ENCODE measurements around the gene PIBF1.

The PIBF1 gene, protein sequence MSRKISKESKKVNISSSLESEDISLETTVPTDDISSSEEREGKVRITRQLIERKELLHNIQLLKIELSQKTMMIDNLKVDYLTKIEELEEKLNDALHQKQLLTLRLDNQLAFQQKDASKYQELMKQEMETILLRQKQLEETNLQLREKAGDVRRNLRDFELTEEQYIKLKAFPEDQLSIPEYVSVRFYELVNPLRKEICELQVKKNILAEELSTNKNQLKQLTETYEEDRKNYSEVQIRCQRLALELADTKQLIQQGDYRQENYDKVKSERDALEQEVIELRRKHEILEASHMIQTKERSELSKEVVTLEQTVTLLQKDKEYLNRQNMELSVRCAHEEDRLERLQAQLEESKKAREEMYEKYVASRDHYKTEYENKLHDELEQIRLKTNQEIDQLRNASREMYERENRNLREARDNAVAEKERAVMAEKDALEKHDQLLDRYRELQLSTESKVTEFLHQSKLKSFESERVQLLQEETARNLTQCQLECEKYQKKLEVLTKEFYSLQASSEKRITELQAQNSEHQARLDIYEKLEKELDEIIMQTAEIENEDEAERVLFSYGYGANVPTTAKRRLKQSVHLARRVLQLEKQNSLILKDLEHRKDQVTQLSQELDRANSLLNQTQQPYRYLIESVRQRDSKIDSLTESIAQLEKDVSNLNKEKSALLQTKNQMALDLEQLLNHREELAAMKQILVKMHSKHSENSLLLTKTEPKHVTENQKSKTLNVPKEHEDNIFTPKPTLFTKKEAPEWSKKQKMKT

DNA sequence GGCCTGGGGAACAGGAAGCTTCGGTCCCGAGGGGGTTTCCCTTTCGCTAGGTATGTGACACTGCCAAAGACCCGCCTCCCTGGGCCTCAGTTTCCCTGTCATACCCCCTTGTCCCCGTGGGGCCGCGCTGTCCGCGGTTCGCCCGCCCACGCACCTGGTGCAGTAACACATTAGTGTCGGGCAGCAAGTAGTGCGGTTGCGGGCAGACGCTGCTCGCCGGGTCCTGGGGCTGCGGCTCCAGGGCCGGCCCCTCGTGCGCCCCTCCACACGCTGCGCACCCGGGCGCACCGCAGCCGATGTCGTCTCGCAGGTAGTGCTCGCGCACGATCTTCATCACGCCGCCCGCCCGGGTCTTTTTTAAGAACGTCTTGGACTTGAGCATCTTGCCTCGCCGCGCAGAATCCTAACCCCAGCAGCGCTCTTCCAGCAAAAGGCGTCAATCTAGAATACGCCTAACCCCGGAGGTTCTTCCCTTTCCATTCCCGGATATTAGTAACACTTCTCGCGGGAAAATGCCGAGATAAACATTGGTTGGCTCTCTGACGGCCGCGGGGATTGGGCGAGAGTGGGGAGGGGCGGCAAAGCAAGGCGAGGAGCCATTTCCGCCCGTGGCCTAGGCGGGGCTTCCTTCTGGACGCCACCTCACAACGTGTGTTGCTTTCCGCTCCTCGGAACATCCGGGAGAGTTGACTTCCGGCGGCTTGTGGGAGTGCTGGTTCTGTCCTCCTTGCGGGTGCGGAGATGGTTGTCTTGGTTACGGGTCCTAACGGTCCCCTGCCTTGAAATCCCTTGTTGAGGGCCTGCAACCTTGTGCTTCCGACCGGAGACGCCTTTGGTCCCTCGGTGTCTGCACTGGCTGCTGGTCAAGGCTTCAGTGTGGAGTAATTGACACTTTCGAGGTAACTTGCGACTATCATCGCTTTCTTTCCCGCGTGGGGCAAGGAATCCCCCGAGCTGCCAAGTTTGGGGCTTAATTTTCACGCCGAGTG, at the start of gene PIBF1, which contains the start of gene DIS3:
Gene PIBF1 (plus strand): TSS at position 683 of the 989 bp plus-strand sequence. CDS start 1,337 bp downstream, outside the sequence.
Gene DIS3 (minus strand): TSS at position 450 of the 989 bp plus-strand sequence. CDS start 68 bp downstream, at position 382.
- peaks cover 9 to 18% of the 10 kb centered on the region in 2 donors for H3K36me3 ChIP-seq (ENCODE audit: control insufficient read depth in 2 of 2, insufficient read depth in 2 of 2, low read length in 2 of 2)
- H3K4me3 ChIP-seq (ENCODE audit: low read length in 2 of 2), result peak within 1 kb of the TSS; percentile 99
- H3K4me1 ChIP-seq (ENCODE audit: control insufficient read depth, insufficient read depth, low read length), result peaks cover 22% of the 10 kb centered on the region
- no peaks in the 10 kb centered on the region for H3K27me3 ChIP-seq (ENCODE audit: control insufficient read depth in 1 of 2, insufficient read depth in 2 of 2, low read length in 2 of 2)
- H3K9me3 ChIP-seq (ENCODE audit: control insufficient read depth in 2 of 2, low read length in 2 of 2), result no peaks in the 10 kb centered on the region
- peak within 1 kb of the TSS; percentile 90 to 97 for H3K9ac ChIP-seq (ENCODE audit: low read length in 2 of 2)
- H3K27ac ChIP-seq (ENCODE audit: low read length), result peak within 1 kb of the TSS; percentile 76

DNA sequence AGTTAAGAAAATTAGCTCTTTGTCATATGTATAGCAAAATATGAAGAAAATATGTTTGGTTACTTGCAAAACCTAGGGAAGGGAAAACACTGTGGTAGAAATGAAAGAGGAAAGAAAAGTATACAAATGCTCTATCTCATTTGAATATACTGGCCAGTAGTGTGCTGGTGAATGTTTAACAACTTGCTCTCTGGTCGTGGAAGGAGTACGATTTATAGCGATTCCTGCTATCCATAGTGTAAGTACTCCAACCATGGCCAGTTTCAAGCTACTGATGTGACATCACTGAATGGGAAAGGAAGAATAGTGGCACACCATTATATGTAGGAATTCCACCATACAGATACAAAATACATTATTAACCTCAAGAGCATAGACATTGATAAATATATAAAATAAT, 44.9 kb upstream of the PIBF1 start:
- H3K4me1 ChIP-seq (ENCODE audit: control insufficient read depth, insufficient read depth, low read length), result no peaks in the 10 kb centered on the region
- no peak overlapping the region for H3K9ac ChIP-seq (ENCODE audit: low read length in 2 of 2)
- H3K27me3 ChIP-seq (ENCODE audit: control insufficient read depth in 1 of 2, insufficient read depth in 2 of 2, low read length in 2 of 2), result no peaks in the 10 kb centered on the region
- H3K9me3 ChIP-seq (ENCODE audit: control insufficient read depth in 2 of 2, low read length in 2 of 2), result no peaks in the 10 kb centered on the region
- H3K36me3 ChIP-seq (ENCODE audit: control insufficient read depth in 2 of 2, insufficient read depth in 2 of 2, low read length in 2 of 2), result no peaks in the 10 kb centered on the region
- no peak overlapping the region for H3K27ac ChIP-seq (ENCODE audit: low read length)
- H3K4me3 ChIP-seq (ENCODE audit: low read length in 2 of 2), result no peak overlapping the region

DNA sequence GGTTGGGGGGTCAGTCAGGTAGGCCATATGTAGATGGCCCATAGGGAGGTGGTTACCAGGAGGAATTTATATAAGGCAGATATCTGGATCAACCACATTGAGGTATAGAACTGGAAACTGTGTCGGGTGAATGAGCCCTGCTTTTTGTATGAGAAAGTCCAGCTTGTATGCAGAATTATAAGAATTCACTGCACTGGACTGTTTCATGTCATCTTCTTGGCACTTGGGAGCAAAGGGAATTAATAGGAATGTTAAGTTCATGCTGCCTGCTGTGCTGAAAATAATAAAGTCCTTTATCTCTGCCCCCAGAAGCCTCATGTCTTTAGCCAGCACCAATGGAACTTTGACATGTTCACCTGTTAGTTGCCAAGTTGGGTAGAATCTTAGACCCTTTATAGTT, 41.9 kb upstream of the PIBF1 start:
- Histone ChIP-seq H3K27me3 (ENCODE audit: control insufficient read depth in 1 of 2, insufficient read depth in 2 of 2, low read length in 2 of 2) (no peaks in the 10 kb centered on the region), H3K36me3 (ENCODE audit: control insufficient read depth in 2 of 2, insufficient read depth in 2 of 2, low read length in 2 of 2) (peaks cover 0 to 2% of the 10 kb centered on the region in 2 donors), H3K27ac (ENCODE audit: low read length) (no peak overlapping the region)

DNA sequence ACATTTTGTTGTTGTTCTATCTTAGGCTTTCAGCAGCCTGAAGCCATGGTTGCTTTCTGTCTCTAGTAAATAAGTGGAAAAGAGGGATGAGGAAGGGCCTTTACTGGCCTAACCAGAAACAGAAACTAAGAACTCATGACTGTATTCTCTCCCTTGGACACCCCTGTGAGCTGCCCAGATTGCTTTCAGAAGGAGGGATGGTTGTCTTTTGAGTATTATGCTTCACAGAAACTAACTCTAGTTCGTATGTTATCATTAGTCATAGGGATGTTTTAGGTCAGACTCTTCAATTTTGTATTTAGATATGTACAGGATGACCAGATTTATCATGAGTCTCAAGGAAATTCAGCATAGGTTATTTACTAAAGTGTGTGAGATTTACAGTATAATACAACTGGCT, 36.7 kb upstream of the PIBF1 start:
- peaks cover 4 to 7% of the 10 kb centered on the region in 2 donors for H3K36me3 ChIP-seq (ENCODE audit: control insufficient read depth in 2 of 2, insufficient read depth in 2 of 2, low read length in 2 of 2)
- H3K9ac ChIP-seq (ENCODE audit: low read length in 2 of 2), result no peak overlapping the region
- no peaks in the 10 kb centered on the region for H3K27me3 ChIP-seq (ENCODE audit: control insufficient read depth in 1 of 2, insufficient read depth in 2 of 2, low read length in 2 of 2)
- H3K4me3 ChIP-seq (ENCODE audit: low read length in 2 of 2), result no peak overlapping the region
- no peaks in the 10 kb centered on the region for H3K9me3 ChIP-seq (ENCODE audit: control insufficient read depth in 2 of 2, low read length in 2 of 2)
- no peak overlapping the region for H3K27ac ChIP-seq (ENCODE audit: low read length)
- H3K4me1 ChIP-seq (ENCODE audit: control insufficient read depth, insufficient read depth, low read length), result no peaks in the 10 kb centered on the region

More for the DNA sequence above, 41.9 kb upstream of the PIBF1 start:
- Histone ChIP-seq H3K4me1 (ENCODE audit: control insufficient read depth, insufficient read depth, low read length) (no peaks in the 10 kb centered on the region), H3K9me3 (ENCODE audit: control insufficient read depth in 2 of 2, low read length in 2 of 2) (no peaks in the 10 kb centered on the region), H3K9ac (ENCODE audit: low read length in 2 of 2) (no peak overlapping the region), H3K4me3 (ENCODE audit: low read length in 2 of 2) (no peak overlapping the region)

DNA sequence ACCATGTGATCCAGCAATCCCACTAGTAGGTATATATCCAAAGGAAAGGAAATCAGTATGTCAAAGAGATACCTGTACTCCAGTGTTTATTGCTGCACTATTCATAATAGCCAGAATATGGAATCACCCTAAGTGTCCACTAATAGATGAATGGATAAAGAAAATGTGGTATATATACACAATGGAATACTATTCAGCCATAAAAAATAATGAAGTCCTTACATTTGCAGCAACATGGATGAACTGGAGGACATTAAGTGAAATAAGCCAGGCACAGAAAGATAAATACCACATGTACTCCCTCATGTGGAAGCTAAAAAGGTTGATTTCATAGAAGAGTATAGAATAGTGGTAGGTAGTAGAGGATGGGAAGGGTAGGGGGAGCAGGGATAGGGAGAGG, 30.7 kb upstream of the PIBF1 start:
- Histone ChIP-seq H3K4me1 (ENCODE audit: control insufficient read depth, insufficient read depth, low read length) (no peaks in the 10 kb centered on the region), H3K36me3 (ENCODE audit: control insufficient read depth in 2 of 2, insufficient read depth in 2 of 2, low read length in 2 of 2) (peaks cover 7 to 14% of the 10 kb centered on the region in 2 donors)

DNA sequence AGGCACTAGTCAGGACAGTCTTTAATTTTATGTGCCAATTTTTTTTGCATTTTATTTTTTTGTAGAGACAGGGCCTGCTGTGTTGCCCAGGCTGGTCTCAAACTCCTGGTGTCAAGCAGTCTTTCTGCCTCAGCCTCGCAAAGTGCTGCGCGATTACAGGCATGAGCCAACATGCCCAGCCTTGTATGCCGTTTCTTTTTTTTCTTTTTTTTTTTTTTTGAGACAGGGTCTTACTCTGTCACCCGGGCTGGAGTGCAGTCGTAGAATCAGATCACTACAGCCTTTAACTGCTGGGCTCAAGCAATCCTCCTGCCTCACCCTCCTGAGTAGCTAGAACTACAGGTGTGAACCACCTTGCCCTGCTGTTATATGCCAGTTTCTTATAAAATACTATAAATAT, 27.8 kb upstream of the PIBF1 start:
- no peaks in the 10 kb centered on the region for H3K9me3 ChIP-seq (ENCODE audit: control insufficient read depth in 2 of 2, low read length in 2 of 2)
- no peaks in the 10 kb centered on the region for H3K4me1 ChIP-seq (ENCODE audit: control insufficient read depth, insufficient read depth, low read length)
- H3K9ac ChIP-seq (ENCODE audit: low read length in 2 of 2), result no peak overlapping the region
- H3K4me3 ChIP-seq (ENCODE audit: low read length in 2 of 2), result no peak overlapping the region
- H3K27ac ChIP-seq (ENCODE audit: low read length), result no peak overlapping the region
- H3K27me3 ChIP-seq (ENCODE audit: control insufficient read depth in 1 of 2, insufficient read depth in 2 of 2, low read length in 2 of 2), result no peaks in the 10 kb centered on the region
- peaks cover 11 to 22% of the 10 kb centered on the region in 2 donors for H3K36me3 ChIP-seq (ENCODE audit: control insufficient read depth in 2 of 2, insufficient read depth in 2 of 2, low read length in 2 of 2)

More for the DNA sequence above, 30.7 kb upstream of the PIBF1 start:
- Histone ChIP-seq H3K4me3 (ENCODE audit: low read length in 2 of 2) (no peak overlapping the region), H3K27ac (ENCODE audit: low read length) (no peak overlapping the region), H3K9me3 (ENCODE audit: control insufficient read depth in 2 of 2, low read length in 2 of 2) (no peaks in the 10 kb centered on the region), H3K9ac (ENCODE audit: low read length in 2 of 2) (no peak overlapping the region), H3K27me3 (ENCODE audit: control insufficient read depth in 1 of 2, insufficient read depth in 2 of 2, low read length in 2 of 2) (no peaks in the 10 kb centered on the region)

DNA sequence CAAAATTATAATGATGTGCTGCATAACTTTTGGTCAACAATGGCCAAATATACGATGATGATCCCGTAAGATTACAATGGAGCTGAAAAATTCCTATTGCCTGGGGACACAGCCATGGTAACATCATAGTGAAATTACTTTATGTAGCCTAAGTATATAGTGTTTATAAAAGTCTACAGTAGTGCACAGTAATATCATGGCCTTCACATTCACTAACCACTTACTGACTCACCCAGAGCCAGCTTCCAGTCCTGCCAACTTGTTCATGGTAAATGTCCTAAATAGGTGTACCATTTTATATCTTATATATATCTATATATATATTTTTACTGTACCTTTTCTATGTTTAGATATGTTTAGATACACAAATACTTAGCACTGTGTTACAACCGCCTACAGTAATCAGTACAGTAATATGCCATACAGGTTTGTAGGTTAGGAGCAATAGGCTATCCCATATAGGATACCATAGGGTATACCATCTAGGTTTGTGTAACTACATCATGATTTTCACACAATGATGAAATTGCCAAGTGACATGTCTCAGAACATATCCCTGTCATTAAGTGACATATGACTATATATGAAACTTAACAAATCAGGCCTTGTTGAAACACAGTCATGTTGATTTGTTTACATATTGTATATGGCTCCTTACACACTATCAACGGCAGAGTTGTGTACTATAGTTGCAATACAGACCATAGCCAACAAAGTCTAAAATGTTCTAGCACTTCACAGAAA, 24.0 kb upstream of the PIBF1 start:
- Histone ChIP-seq H3K27ac (ENCODE audit: low read length) (no peak overlapping the region), H3K9ac (ENCODE audit: low read length in 2 of 2) (no peak overlapping the region), H3K36me3 (ENCODE audit: control insufficient read depth in 2 of 2, insufficient read depth in 2 of 2, low read length in 2 of 2) (peaks cover 33 to 44% of the 10 kb centered on the region in 2 donors), H3K4me1 (ENCODE audit: control insufficient read depth, insufficient read depth, low read length) (no peaks in the 10 kb centered on the region), H3K27me3 (ENCODE audit: control insufficient read depth in 1 of 2, insufficient read depth in 2 of 2, low read length in 2 of 2) (no peaks in the 10 kb centered on the region), H3K9me3 (ENCODE audit: control insufficient read depth in 2 of 2, low read length in 2 of 2) (no peaks in the 10 kb centered on the region), H3K4me3 (ENCODE audit: low read length in 2 of 2) (no peak overlapping the region)

DNA sequence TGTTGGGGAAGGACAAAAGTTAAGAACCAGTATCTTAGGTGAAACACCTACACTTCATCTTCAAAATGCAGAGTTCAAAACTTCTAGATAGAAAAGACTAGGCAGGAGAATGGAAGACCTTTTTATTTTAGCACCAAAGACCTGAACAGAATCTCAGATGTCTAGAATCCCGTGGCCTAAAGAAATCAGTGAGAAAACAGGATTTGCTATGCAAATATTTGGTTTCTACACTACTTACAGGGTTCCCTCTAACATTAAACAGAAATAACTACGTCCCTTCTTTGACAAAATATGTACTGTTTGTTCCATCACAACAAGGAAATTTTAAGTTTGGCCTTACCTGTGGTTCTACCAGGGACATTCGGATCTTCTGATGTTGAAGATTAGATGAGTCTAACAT, 21.7 kb upstream of the PIBF1 start:
- no peak overlapping the region for H3K9ac ChIP-seq (ENCODE audit: low read length in 2 of 2)
- no peaks in the 10 kb centered on the region for H3K9me3 ChIP-seq (ENCODE audit: control insufficient read depth in 2 of 2, low read length in 2 of 2)
- H3K4me1 ChIP-seq (ENCODE audit: control insufficient read depth, insufficient read depth, low read length), result no peaks in the 10 kb centered on the region
- H3K36me3 ChIP-seq (ENCODE audit: control insufficient read depth in 2 of 2, insufficient read depth in 2 of 2, low read length in 2 of 2), result peaks cover 41 to 49% of the 10 kb centered on the region in 2 donors
- no peaks in the 10 kb centered on the region for H3K27me3 ChIP-seq (ENCODE audit: control insufficient read depth in 1 of 2, insufficient read depth in 2 of 2, low read length in 2 of 2)
- no peak overlapping the region for H3K27ac ChIP-seq (ENCODE audit: low read length)
- H3K4me3 ChIP-seq (ENCODE audit: low read length in 2 of 2), result no peak overlapping the region

DNA sequence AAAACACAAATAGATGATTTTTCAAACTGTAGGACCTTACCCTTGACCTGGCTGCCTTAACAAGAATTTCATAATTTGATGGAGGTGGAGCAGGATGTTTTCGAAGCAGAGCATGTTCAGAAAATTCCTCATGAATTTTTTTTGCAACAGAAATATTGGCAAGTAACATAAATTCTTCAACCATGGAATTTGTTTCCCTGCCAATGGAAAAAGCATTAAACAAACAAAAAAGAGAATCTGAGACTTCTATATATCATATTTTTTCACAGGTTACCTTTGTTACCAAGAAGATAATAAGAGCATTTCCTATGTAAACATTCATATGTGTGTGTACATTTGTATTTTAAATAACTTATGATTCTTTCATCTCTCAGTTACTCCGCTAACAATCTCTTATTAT, 18.5 kb upstream of the PIBF1 start:
- Histone ChIP-seq H3K4me3 (ENCODE audit: low read length in 2 of 2) (no peak overlapping the region), H3K4me1 (ENCODE audit: control insufficient read depth, insufficient read depth, low read length) (no peaks in the 10 kb centered on the region), H3K27me3 (ENCODE audit: control insufficient read depth in 1 of 2, insufficient read depth in 2 of 2, low read length in 2 of 2) (no peaks in the 10 kb centered on the region), H3K9ac (ENCODE audit: low read length in 2 of 2) (no peak overlapping the region), H3K36me3 (ENCODE audit: control insufficient read depth in 2 of 2, insufficient read depth in 2 of 2, low read length in 2 of 2) (peaks cover 41 to 55% of the 10 kb centered on the region in 2 donors), H3K9me3 (ENCODE audit: control insufficient read depth in 2 of 2, low read length in 2 of 2) (no peaks in the 10 kb centered on the region), H3K27ac (ENCODE audit: low read length) (no peak overlapping the region)

Measured in stomach smooth muscle (tissue), 2 donors.